ENCODE data around the gene DGKB.

GRCh38 chr7:14822481-14822854 is 80.1 kb downstream of the DGKB start:
- TF ChIP-seq CTCF (optimal IDR thresholded peaks at IDR 0.05 in 1 of 3, IDR thresholded peaks at IDR 0.05 in 1 of 3, conservative IDR thresholded peaks at IDR 0.05 in 1 of 3; ENCODE audit: extremely low read depth in 1 of 3, insufficient read depth in 2 of 3, low read length in 3 of 3) (no peak), EZH2 (IDR thresholded peaks at IDR 0.05; ENCODE audit: low read length) (no peak)

Data from keratinocyte (primary cell).